SH-SY5Y (cell line): ENCODE measurements around the gene RNF43.

ENCODE experiments used
- GATA2 ChIP-seq: IDR thresholded peaks from 2 replicates; pipeline ENCODE4 v1.6.1; 2011; ENCODE audit warnings: mild to moderate bottlenecking, low read depth, low read length
- GATA3 ChIP-seq: IDR thresholded peaks from 2 replicates; pipeline ENCODE4 v1.6.1; 2011; ENCODE audit warnings: low read depth, mild to moderate bottlenecking, low read length, moderate library complexity

RNF43 gene

GRCh38 chr17:58369214-58370031, 47.9 kb downstream of the RNF43 start:
- TF ChIP-seq GATA3: no peak
- TF ChIP-seq GATA2: no peak

DNA sequence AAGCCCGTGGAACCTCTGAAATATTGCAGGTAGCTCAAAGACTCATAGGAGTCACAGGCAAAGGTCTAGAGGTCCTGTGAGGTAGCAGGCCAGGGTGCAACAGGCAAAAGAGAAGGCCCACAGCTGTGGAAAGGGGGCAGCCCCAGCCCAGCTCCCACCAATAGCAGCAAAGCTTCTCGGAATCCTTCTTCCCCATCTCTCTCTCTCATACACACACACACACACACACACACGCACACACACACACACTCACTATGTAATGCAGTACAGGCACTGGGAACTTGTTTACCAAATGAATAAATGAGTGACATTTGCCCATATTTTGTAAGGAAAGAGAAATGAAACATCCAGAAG, 48.5 kb downstream of the RNF43 start:
- no peak for TF ChIP-seq GATA2
- TF ChIP-seq GATA3: no peak
